ENCODE data around the gene TAF8.

The TAF8 gene

GRCh38 chr6:42017021-42017643, 33.2 kb upstream of the TAF8 start:
- no peak overlapping the region for H3K27ac ChIP-seq (ENCODE audit: low read depth, low read length)

GRCh38 chr6:42020967-42021366, 29.4 kb upstream of the TAF8 start:
- no peak overlapping the region for H3K27ac ChIP-seq (ENCODE audit: low read depth, low read length)
- H3K4me1 ChIP-seq (ENCODE audit: insufficient read depth, low read length): peaks cover 15% of the 10 kb centered on the region
- H3K9me3 ChIP-seq (ENCODE audit: low read length): no peaks in the 10 kb centered on the region
- H3K9ac ChIP-seq (ENCODE audit: low read length): no peak overlapping the region
- no peaks in the 10 kb centered on the region for H3K27me3 ChIP-seq (ENCODE audit: control insufficient read depth in 1 of 2, insufficient read depth in 2 of 2, low read length in 2 of 2)
- no peaks in the 10 kb centered on the region for H3K36me3 ChIP-seq (ENCODE audit: insufficient read depth, low read length)
- no peak overlapping the region for H3K4me3 ChIP-seq (ENCODE audit: low read depth in 1 of 2, low read length in 2 of 2)

More at GRCh38 chr6:42017021-42017643, 33.2 kb upstream of the TAF8 start:
- no peaks in the 10 kb centered on the region for H3K9me3 ChIP-seq (ENCODE audit: low read length)
- no peak overlapping the region for H3K4me3 ChIP-seq (ENCODE audit: low read depth in 1 of 2, low read length in 2 of 2)
- no peaks in the 10 kb centered on the region for H3K27me3 ChIP-seq (ENCODE audit: control insufficient read depth in 1 of 2, insufficient read depth in 2 of 2, low read length in 2 of 2)
- H3K9ac ChIP-seq (ENCODE audit: low read length): no peak overlapping the region
- H3K36me3 ChIP-seq (ENCODE audit: insufficient read depth, low read length): no peaks in the 10 kb centered on the region
- peaks cover 10% of the 10 kb centered on the region for H3K4me1 ChIP-seq (ENCODE audit: insufficient read depth, low read length)

DNA sequence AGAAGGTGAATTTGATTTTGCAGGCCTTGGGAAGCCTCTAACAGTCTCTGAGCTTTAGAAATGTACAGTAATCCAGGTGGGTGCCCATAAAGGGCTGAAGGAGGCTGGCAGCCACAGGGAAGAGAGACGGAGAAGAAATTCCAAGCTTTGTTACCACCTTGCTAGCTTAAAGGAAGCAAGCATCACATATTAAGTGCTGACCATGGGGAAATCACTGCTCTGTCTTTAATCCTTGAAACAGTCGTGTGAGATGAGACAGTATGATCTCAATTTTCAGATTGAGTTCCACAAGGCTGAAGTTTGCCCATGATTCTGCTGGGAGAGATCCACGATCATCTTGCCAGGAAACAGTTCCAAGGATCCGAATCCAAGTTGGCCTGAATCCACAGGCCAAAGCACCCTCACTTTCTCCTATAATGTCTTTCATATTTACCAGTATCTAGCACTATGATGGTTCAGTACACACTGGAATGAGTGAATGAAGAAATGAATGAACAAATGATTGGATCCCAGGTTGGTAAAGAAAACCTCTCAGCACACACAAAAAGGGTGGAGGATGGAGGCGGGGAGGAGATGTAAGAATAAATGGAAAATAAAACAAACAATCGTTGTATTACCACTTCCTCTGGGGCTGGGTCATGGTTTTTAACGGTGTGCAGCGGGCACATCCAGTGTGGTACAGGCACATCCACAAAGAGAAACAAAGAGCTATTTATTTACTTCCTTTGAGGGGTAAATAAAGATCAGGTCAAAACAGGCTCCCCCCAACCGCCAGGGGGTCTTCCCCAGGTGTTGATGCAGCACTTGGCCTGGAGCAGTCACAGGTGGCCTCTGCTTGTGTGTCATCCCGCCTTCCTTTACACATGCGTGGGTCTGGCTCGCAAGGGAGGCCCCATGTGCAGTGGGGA, 28.2 kb upstream of the TAF8 start:
- no peaks in the 10 kb centered on the region for H3K36me3 ChIP-seq (ENCODE audit: insufficient read depth, low read length)
- H3K27me3 ChIP-seq (ENCODE audit: control insufficient read depth in 1 of 2, insufficient read depth in 2 of 2, low read length in 2 of 2): no peaks in the 10 kb centered on the region
- H3K9me3 ChIP-seq (ENCODE audit: low read length): no peaks in the 10 kb centered on the region
- H3K9ac ChIP-seq (ENCODE audit: low read length): peak overlapping the region; percentile 1
- H3K4me3 ChIP-seq (ENCODE audit: low read depth in 1 of 2, low read length in 2 of 2): no peak overlapping the region
- peaks cover 15% of the 10 kb centered on the region for H3K4me1 ChIP-seq (ENCODE audit: insufficient read depth, low read length)
- no peak overlapping the region for H3K27ac ChIP-seq (ENCODE audit: low read depth, low read length)

GRCh38 chr6:42022755-42023384, 27.5 kb upstream of the TAF8 start:
- Histone ChIP-seq H3K36me3 (ENCODE audit: insufficient read depth, low read length) (no peaks in the 10 kb centered on the region), H3K9me3 (ENCODE audit: low read length) (no peaks in the 10 kb centered on the region), H3K9ac (ENCODE audit: low read length) (no peak overlapping the region), H3K4me3 (ENCODE audit: low read depth in 1 of 2, low read length in 2 of 2) (no peak overlapping the region), H3K27me3 (ENCODE audit: control insufficient read depth in 1 of 2, insufficient read depth in 2 of 2, low read length in 2 of 2) (no peaks in the 10 kb centered on the region), H3K4me1 (ENCODE audit: insufficient read depth, low read length) (peaks cover 15% of the 10 kb centered on the region), H3K27ac (ENCODE audit: low read depth, low read length) (no peak overlapping the region)

GRCh38 chr6:42025066-42025844, 25.1 kb upstream of the TAF8 start:
- H3K27ac ChIP-seq (ENCODE audit: low read depth, low read length): no peak overlapping the region
- peaks cover 17% of the 10 kb centered on the region for H3K4me1 ChIP-seq (ENCODE audit: insufficient read depth, low read length)
- H3K27me3 ChIP-seq (ENCODE audit: control insufficient read depth in 1 of 2, insufficient read depth in 2 of 2, low read length in 2 of 2): no peaks in the 10 kb centered on the region
- H3K36me3 ChIP-seq (ENCODE audit: insufficient read depth, low read length): peaks cover 3% of the 10 kb centered on the region
- H3K4me3 ChIP-seq (ENCODE audit: low read depth in 1 of 2, low read length in 2 of 2): no peak overlapping the region
- H3K9me3 ChIP-seq (ENCODE audit: low read length): no peaks in the 10 kb centered on the region
- no peak overlapping the region for H3K9ac ChIP-seq (ENCODE audit: low read length)

- Histone ChIP-seq H3K9me3 (ENCODE audit: low read length) (no peaks in the 10 kb centered on the region), H3K27me3 (ENCODE audit: control insufficient read depth in 1 of 2, insufficient read depth in 2 of 2, low read length in 2 of 2) (no peaks in the 10 kb centered on the region), H3K4me3 (ENCODE audit: low read depth in 1 of 2, low read length in 2 of 2) (no peak overlapping the region), H3K4me1 (ENCODE audit: insufficient read depth, low read length) (peaks cover 23% of the 10 kb centered on the region), H3K36me3 (ENCODE audit: insufficient read depth, low read length) (peaks cover 3% of the 10 kb centered on the region), H3K9ac (ENCODE audit: low read length) (no peak overlapping the region), H3K27ac (ENCODE audit: low read depth, low read length) (no peak overlapping the region)
Measured at GRCh38 chr6:42025845-42026243, 24.5 kb upstream of the TAF8 start.

DNA sequence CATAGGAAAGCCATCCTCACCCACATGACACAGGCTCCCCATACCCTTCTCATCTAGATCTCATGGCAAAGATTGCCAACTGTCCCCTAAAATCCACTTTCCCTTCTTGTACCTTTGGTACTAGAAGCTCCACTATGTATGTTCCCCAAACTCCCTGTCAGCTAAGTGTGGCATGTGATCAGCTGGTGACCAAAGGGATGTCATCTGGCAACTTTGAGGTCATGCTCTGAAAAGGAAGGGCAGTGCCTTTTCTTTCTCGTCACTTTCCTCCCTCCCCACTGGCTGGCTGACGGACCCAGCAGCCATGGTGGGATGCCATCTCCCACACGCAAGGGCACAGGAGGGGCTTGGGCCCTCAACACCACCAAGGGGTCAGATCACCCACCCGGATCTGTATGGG, 23.8 kb upstream of the TAF8 start:
- no peaks in the 10 kb centered on the region for H3K9me3 ChIP-seq (ENCODE audit: low read length)
- H3K27me3 ChIP-seq (ENCODE audit: control insufficient read depth in 1 of 2, insufficient read depth in 2 of 2, low read length in 2 of 2): no peaks in the 10 kb centered on the region
- no peak overlapping the region for H3K9ac ChIP-seq (ENCODE audit: low read length)
- H3K27ac ChIP-seq (ENCODE audit: low read depth, low read length): no peak overlapping the region
- peaks cover 3% of the 10 kb centered on the region for H3K36me3 ChIP-seq (ENCODE audit: insufficient read depth, low read length)
- H3K4me3 ChIP-seq (ENCODE audit: low read depth in 1 of 2, low read length in 2 of 2): no peak overlapping the region
- peaks cover 26% of the 10 kb centered on the region for H3K4me1 ChIP-seq (ENCODE audit: insufficient read depth, low read length)

DNA sequence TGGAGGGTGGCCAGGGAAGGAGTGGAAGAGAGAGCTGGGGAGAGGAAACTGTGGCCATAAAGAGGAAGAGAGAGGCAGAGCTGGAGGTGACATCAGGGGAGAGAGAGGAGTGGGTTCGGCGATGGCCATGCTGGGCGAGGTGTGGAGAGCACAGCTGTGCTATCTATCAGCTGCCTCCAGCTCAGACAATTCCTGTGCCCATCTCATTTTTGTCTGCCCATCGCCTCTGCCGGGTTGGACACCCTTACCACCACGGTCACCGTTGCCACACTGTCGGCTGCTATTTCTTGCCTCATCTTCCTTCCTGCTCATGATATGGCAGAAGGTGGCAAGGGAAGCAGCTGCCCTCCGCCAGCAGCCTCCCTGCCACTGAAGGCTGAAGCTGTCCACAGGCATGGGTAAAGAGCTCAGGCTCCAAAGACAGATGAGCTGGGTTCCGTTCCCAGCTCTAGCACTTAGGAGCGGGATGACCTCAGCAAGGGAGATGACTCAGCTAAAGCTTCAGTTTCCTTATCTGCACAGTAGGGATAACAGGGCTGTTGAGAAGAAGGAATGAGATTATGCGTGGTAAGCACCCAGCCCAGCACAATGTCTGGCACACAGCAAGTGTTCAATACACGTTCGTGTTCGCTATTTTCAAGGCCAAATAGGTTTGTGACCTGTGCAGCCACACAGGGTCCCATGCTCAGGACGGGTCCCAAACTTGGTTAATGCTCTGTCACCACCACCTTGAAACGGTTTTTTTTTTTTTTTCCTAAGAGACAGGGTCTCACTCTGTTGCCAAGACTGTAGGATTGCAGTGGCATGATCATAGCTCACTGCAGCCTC, 21.9 kb upstream of the TAF8 start:
- H3K36me3 ChIP-seq (ENCODE audit: insufficient read depth, low read length): peaks cover 3% of the 10 kb centered on the region
- H3K9ac ChIP-seq (ENCODE audit: low read length): no peak overlapping the region
- H3K4me1 ChIP-seq (ENCODE audit: insufficient read depth, low read length): peaks cover 15% of the 10 kb centered on the region
- no peak overlapping the region for H3K4me3 ChIP-seq (ENCODE audit: low read depth in 1 of 2, low read length in 2 of 2)
- no peaks in the 10 kb centered on the region for H3K9me3 ChIP-seq (ENCODE audit: low read length)
- no peaks in the 10 kb centered on the region for H3K27me3 ChIP-seq (ENCODE audit: control insufficient read depth in 1 of 2, insufficient read depth in 2 of 2, low read length in 2 of 2)
- no peak overlapping the region for H3K27ac ChIP-seq (ENCODE audit: low read depth, low read length)

DNA sequence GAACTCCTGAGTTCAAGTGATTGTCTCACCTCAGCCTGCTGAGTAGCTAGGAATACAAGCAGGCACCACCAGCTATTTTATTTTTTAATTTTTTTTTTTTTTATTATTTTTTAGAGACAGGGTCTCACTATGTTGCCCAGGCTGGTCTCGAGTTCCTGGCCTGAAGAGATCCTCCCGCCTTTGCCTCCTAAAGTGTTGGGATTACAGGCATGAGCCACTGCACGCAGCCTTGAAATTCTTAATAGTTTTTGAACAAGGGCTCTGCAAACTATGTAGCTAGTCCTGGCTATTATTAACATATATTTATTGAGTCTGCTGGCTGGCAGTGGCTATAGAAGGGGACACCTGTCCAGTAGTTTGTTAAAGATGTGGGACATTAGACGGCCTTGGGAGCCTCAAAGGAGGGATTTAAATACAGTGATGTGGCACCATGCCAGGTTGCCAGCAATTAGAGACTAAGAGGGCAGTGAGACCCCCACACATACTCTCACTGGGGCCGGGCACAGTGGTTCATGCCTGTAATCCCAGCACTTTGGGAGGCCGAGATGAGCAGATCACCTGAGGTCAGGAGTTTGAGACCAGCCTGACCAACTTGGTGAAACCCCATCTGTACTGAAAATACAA, 21.1 kb upstream of the TAF8 start:
- H3K27ac ChIP-seq (ENCODE audit: low read depth, low read length): no peak overlapping the region
- no peaks in the 10 kb centered on the region for H3K27me3 ChIP-seq (ENCODE audit: control insufficient read depth in 1 of 2, insufficient read depth in 2 of 2, low read length in 2 of 2)
- no peaks in the 10 kb centered on the region for H3K9me3 ChIP-seq (ENCODE audit: low read length)
- peaks cover 3% of the 10 kb centered on the region for H3K36me3 ChIP-seq (ENCODE audit: insufficient read depth, low read length)
- no peak overlapping the region for H3K9ac ChIP-seq (ENCODE audit: low read length)
- peaks cover 15% of the 10 kb centered on the region for H3K4me1 ChIP-seq (ENCODE audit: insufficient read depth, low read length)
- no peak overlapping the region for H3K4me3 ChIP-seq (ENCODE audit: low read depth in 1 of 2, low read length in 2 of 2)

DNA sequence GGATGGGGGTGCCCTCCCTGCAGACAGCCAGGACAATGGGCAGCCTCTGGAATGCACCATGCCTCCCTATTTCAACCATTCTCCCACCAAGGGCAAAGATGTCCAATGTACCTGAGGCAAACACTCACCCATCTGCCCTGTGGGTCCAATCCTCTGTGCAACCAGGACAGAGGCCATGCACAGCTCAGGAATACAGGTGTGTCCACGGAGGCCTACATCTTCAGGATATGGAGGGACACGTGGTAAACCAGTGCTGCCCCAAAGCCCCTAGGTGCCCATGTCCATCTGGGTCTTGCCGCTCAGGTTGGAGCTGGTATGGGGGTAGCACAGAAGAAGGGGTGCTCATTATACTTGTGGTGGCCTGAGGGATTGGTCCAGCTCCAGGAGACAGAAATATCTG, 20.4 kb upstream of the TAF8 start:
- H3K27ac ChIP-seq (ENCODE audit: low read depth, low read length): no peak overlapping the region
- peaks cover 15% of the 10 kb centered on the region for H3K4me1 ChIP-seq (ENCODE audit: insufficient read depth, low read length)
- H3K36me3 ChIP-seq (ENCODE audit: insufficient read depth, low read length): peaks cover 3% of the 10 kb centered on the region
- H3K9ac ChIP-seq (ENCODE audit: low read length): no peak overlapping the region
- no peaks in the 10 kb centered on the region for H3K9me3 ChIP-seq (ENCODE audit: low read length)
- no peak overlapping the region for H3K4me3 ChIP-seq (ENCODE audit: low read depth in 1 of 2, low read length in 2 of 2)
- no peaks in the 10 kb centered on the region for H3K27me3 ChIP-seq (ENCODE audit: control insufficient read depth in 1 of 2, insufficient read depth in 2 of 2, low read length in 2 of 2)

All from muscle layer of colon (tissue), 2 donors.